ENCODE data around the gene PRKAG2.

Gene PRKAG2

DNA sequence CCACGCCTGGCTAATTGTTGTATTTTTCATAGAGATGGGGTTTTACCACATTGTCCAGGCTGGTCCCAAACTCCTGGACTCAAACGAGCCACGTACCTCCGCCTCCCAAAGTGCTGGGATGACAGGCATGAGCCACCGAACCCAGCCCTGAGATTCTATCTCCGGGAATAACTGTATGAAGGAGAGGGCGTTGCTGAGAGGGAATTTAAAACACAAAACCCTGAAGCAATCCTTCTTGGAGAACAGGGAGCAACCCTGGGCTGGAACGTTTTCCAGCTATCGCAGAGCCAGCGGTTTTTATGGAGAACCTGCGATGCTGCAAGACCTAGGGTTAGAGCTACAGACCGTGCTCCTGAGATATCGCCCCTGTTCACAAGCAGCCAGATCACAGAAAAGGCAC is 144.6 kb downstream of the PRKAG2 start:
- FAIRE-seq, result no peak
- no peak for DNase-seq (ENCODE audit: insufficient read length, low spot score)
- no peak for TF ChIP-seq POLR2A (IDR thresholded peaks at IDR 0.05; ENCODE audit: low read depth, low read length)

DNA sequence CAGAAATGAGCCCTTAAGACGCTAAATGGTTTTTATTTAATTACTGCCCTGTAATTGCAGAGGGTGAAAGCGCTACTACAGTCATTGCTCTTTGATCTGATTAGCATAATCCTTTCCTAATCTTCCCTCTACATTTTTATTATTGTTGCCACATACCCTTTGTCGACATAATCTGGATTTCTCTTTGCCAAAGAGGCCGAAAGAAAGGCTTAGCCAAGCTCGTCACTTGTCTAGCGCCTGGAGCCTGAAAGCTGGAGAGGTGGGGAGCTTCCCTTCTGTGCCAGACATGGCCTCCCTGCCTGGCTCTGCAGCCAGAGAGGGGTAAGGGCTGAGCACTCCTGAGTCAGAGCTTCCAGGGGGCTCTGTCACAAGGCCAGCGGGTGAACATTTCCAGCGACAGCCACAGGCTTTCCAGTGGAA is 145.9 kb downstream of the PRKAG2 start:
- DNase-seq (ENCODE audit: insufficient read length, low spot score) (no peak), FAIRE-seq (no peak)
- no peak for TF ChIP-seq POLR2A (IDR thresholded peaks at IDR 0.05; ENCODE audit: low read depth, low read length)

DNA sequence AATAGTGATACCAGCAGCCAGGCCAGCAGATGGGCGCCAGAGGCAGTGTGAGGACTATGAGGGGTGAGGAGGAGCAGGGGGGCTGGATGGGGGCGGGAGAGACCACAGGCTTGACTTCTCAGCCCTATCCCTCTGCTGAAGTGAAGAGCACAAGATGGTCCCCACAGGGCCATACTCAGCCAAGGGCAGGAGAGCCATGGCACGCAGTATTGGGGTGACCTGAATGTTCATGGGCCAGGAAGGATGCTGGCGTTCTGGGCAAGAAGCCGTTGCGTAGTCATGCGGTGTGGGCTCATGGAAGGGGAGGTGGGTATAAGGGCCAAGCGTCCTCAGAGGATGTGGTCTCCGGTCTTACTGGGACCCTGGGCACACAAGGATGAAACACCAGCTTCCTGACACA is 146.3 kb downstream of the PRKAG2 start:
- no peak for DNase-seq (ENCODE audit: insufficient read length, low spot score)
- FAIRE-seq, result no peak
- TF ChIP-seq POLR2A (IDR thresholded peaks at IDR 0.05; ENCODE audit: low read depth, low read length), result no peak

DNA sequence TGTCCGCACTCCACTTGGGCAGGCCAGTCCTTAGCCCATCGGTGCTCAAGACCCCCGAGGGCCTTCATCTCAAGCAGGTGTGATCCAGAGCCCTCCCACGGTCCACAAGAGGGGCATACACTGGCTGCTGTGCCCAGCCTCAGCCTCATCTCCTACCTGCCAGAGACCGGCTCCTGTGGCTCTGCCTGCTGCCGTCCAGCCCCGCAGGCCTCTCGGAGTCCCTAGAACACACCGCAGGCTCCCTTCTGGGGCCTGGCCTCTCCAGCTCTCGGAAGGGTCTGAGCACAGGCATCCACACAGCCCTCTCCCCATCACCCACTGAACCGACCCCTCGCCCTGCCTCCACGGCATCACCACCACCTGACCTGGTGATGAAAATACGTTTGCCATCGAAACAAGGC is 147.4 kb downstream of the PRKAG2 start:
- DNase-seq (ENCODE audit: insufficient read length, low spot score) (no peak), FAIRE-seq (no peak)
- TF ChIP-seq POLR2A (IDR thresholded peaks at IDR 0.05; ENCODE audit: low read depth, low read length), result no peak

DNA sequence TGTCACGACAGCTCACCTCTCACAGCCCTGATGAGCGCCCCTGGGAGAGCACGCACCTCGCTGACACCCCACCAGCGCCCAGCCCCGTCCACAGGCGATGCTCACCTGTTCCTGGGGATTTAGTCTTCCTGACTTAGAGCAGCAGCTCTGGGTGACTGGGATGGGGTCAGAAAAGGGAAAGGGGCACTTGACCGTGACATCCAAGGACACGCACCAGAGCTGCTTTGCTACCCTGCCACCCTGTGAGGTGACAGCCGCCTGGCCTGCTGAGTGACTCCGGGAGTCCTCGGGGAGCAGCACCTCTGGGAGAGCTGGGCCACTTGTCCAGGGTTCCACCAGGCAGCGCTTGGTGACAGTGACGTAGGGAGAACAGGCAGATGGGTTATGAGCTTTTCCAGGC is 148.2 kb downstream of the PRKAG2 start:
- FAIRE-seq (no peak), DNase-seq (ENCODE audit: insufficient read length, low spot score) (no peak)
- no peak for TF ChIP-seq POLR2A (IDR thresholded peaks at IDR 0.05; ENCODE audit: low read depth, low read length)

DNA sequence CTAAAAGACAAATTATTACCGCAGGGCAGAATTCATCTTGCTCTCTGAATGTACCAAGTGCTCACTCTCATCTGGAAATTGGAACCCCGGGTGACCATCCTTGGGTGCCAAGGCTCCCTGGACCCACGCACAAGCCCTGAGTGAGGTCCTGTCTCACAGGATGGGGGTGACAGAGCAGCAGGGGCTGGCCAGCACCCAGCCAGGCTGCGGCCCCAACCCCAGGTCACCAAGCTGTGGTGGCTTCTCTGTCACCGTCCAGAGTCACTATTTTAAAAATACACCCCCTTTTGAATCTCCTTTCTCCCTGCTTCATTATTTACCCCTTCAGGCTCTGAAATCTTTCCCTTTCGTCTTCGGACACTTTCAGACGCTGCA is 148.6 kb downstream of the PRKAG2 start:
- TF ChIP-seq POLR2A (IDR thresholded peaks at IDR 0.05; ENCODE audit: low read depth, low read length), result no peak
- FAIRE-seq (no peak), DNase-seq (ENCODE audit: insufficient read length, low spot score) (no peak)

DNA sequence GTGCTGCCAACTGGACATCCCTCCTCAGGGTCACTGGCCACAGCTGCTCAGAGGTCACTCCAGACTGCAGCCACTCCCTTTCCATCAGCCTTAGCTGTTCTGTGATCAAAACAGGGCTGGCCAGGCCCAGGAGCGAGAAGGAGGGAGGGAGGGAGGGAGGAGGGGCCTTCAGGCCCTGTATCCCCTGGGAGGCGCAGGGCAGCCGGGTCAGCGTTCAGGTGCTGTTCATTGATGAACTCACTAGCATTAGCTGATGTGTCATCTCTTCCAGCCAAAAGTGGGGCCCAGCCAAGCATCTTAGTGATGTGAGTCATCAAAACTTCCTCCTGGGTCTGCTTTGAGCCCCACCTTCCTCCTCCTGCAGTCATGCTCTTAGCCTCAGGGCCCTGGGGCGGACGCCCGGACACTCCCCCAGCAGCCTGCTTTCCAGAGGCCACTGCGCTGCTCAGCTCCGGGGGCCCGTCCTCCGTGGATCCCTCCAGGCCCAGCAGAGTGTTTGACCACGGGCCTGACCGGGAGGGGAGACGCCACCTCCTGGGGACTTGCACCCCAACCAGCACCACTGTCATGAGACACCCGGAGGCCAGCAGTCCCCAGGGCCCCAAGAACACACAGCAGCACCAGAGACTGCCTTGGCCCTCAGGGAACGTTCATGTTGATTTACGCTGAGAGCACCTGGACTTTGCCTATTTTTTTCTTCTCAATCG is 149.2 kb downstream of the PRKAG2 start:
- TF ChIP-seq POLR2A (IDR thresholded peaks at IDR 0.05; ENCODE audit: low read depth, low read length), result 0 out of 2 replicates have a peak, but pooled peaks have one; percentile 34
- DNase-seq (ENCODE audit: insufficient read length, low spot score) (peak; percentile 95), FAIRE-seq (peak; percentile 78)

DNA sequence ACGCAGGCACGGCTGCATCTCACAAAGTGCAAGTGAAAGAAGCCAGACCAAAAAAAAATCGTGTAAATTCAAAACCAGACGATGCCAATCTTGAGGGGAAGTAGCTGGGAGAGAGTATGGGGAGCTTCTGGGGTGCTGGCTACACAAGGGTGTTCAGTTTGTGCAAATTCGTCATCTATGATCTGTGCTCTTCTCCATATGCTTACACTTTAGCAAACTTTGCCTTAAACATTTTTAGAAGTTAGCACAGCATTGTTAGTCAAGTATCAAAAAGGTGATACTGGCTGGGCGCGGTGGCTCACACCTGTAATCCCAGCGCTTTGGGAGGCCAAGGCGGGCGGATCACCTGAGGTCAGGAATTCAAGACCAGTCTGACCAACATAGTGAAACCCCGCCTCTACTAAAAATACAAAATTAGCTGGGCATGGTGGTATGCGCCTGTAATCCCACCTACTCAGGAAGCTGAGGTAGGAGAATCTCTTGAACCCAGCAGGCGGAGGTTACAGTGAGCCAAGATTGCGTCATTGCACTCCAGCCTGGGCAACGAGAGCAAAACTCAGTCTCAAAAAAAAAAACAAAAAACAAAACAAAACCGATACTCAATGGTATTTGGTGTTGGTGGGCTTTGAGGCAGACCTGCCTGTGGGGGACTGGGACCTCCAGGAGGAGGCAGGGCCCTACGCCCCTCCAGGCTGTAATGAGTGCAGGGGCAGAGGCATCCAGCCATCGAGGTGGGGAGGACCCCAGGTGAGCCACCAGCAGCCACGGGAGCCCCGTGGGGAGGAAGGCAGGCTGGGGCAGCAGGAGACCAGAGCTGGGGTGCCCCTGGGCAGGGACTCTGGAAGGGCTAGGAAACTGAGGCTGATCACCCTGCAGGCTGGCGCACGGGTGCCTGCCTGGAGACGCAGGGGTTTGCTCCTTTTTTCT is 150.0 kb downstream of the PRKAG2 start:
- no peak for DNase-seq (ENCODE audit: insufficient read length, low spot score)
- no peak for TF ChIP-seq POLR2A (IDR thresholded peaks at IDR 0.05; ENCODE audit: low read depth, low read length)
- FAIRE-seq, result no peak

DNA sequence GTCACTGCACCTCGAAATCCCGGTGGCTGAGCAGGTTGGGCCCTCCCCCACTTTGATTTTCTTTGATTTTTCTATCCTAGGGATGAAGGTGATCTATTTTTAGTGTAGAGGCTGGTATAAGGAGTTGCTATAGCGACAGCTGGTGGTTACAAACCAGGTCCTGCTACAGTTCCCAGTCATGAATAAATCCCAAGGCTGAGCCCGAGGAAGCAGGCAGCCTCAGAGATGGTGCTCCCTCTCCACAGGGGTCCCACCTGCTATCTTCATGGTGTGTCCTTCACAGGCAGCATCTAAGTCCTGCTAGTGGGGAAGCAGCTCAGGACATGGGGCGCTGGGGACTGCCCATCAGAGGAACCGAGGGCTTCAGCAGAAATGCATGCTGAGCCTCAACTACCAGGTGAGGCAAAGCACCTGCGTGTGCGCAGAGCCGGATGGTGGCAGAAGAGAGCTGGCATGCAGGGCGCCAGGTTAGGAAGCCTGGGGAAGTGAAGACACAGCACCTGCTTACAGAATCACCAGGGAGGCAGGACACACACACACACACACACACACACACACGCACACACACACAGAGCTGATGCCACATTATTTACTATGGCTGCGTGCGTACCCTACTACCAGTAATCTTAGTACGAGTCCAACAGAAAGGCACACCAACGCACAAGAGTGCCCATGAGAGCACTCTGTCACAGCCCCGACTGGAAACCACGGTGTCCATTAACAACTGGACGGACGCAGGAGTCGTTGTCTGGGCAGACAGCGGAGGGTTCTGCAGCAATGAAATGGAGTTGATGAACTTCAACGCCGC is 150.9 kb downstream of the PRKAG2 start:
- no peak for TF ChIP-seq POLR2A (IDR thresholded peaks at IDR 0.05; ENCODE audit: low read depth, low read length)
- no peak for DNase-seq (ENCODE audit: insufficient read length, low spot score)
- FAIRE-seq, result no peak

DNA sequence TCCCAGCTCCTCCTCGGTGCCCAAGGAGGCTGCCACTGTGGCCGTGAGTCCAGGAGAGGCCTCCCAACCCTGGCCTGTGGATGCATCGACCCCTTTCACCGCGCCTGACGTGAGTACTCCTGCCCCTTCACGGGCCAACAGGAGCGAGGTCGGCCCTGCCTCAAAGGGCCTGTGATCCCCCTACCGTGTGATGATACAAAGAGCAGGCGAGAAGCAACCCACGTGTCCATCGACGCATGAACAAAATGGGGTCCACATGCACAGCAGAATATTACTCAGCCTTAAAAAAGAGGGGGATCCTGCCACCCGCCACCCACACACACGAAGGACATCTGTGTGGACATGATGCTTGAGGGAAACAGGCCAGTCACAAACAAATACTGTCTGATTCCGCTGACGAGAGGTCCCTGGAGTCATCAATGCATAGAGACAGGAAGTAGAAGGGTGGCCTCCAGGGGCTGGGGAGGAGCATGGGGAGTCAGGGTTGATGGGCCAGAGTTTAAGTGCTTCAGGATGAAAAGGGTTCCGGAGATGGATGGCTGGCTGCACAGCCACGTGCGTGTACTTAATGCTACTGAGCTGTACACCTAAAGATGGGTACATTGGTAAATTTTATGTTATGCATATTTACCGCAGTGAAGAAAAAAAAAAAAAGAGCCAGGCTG is 151.9 kb downstream of the PRKAG2 start:
- no peak for TF ChIP-seq POLR2A (IDR thresholded peaks at IDR 0.05; ENCODE audit: low read depth, low read length)
- DNase-seq (ENCODE audit: insufficient read length, low spot score), result no peak
- FAIRE-seq, result no peak

DNA sequence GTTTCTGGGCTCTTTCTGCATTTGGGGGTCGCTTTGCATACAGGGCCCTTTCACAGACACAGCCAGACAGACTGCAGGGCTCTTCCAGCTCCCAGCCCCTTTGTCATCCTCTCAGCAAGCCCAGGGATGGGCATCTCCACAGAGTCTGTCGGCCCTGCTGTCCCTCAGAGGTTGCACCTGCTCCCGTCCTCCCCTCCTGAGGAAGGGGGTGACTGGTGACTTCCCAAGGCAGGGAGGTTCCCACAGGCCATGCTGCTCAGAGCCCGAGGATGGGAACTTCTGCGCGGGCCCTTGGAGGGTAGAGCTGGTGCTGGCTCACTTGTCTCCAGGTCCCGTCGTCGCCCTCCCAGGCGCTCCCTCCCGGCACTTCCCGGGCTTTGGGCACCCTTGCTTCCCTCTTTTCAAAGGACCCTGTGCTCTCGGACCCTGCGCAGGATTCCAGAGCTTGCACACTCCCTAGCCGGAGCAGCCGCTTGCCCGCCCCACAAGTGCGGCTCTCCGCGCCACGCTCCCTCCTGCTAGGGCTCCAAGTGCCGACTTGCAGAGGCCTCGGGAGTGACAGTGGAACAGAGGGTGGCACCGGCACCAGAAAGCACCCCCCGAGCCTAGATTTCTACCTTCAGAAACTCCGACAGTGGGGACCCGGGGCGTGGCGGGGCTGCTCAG is 152.5 kb downstream of the PRKAG2 start:
- DNase-seq (ENCODE audit: insufficient read length, low spot score) (no peak), FAIRE-seq (no peak)
- TF ChIP-seq POLR2A (IDR thresholded peaks at IDR 0.05; ENCODE audit: low read depth, low read length), result no peak

DNA sequence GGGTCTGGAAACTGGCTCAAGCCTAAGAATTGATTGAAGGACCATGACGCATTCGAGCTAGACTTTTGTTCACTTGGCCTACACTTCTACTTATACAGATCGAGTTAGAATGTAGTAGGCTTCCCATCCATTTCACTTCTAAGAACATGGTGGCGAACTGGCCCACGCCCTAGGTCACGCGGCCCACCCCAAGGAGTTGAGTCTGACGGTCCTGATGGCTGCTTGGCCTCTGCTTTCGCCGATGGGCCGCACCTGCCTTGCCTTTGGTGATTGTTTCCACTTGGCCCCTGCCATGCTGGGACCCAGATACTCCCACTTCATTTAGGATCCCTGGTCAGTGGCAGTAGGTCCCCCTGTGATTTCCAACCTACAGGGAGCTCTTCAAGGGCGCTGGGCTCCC is 153.6 kb downstream of the PRKAG2 start:
- no peak for FAIRE-seq
- no peak for TF ChIP-seq POLR2A (IDR thresholded peaks at IDR 0.05; ENCODE audit: low read depth, low read length)
- no peak for DNase-seq (ENCODE audit: insufficient read length, low spot score)

DNA sequence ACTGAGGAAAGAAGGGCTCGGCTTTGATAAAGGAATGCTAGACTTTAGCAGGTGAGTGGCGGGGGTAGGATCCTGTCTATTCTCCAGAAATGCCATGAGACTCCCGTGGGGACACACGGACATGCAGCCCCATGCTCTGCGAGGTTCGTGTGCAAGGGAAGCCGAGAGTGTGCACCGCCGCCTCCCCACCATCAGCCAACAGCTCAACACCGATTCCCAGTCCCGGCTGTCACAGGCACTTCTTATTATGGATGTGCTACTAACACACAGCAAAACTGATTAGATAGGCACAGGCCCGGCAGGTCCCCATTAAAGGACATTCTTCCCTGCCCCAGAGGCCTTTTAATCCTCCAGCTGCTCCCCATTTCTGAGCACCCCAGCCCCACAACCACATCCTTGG is 154.4 kb downstream of the PRKAG2 start:
- FAIRE-seq, result no peak
- TF ChIP-seq POLR2A (IDR thresholded peaks at IDR 0.05; ENCODE audit: low read depth, low read length), result no peak

More for the DNA sequence above, 154.4 kb downstream of the PRKAG2 start:
- no peak for DNase-seq (ENCODE audit: insufficient read length, low spot score)

Measured in H54 (cell line).